K562 (cell line): ENCODE data around the gene SLC25A10. TPM values are rescaled to one million over a fixed set of nuclear protein-coding genes. Genes with fewer than 3 reads are reported as not detected.

Source experiments
- BACH1 ChIP-seq: fragments of 200-800 bp; sonication (Bioruptor generic); IDR thresholded peaks from 2 replicates; pipeline ENCODE4 v1.6.1; 2016; ENCODE audit warnings: missing genetic modification characterization, missing compliant biosample characterization
- CHD2 ChIP-seq: IDR thresholded peaks from 2 replicates; pipeline ENCODE4 v1.6.1; 2011; ENCODE audit warnings: low read depth, low read length
- E2F3 ChIP-seq: fragments of 250-450 bp; sonication (Bioruptor Pico); IDR thresholded peaks from 2 replicates; pipeline ENCODE4 v1.4.0; 2020; ENCODE audit warnings: mild to moderate bottlenecking
- EGR1 ChIP-seq: fragments of 450-650 bp; conservative IDR thresholded peaks from 2 replicates; pipeline ENCODE4 v1.6.1; 2017; ENCODE audit warnings: mild to moderate bottlenecking
- FIP1L1 ChIP-seq: fragments of 200-400 bp; formaldehyde crosslinking; IDR thresholded peaks from 2 replicates; pipeline ENCODE4 v1.6.1; 2018; ENCODE audit warnings: mild to moderate bottlenecking, low read depth, low read length; ENCODE audit not compliant: poor library complexity, severe bottlenecking
- IRF2 ChIP-seq: sonication (generic); formaldehyde crosslinking; IDR thresholded peaks from 2 replicates; pipeline ENCODE4 v1.8.1; 2022; ENCODE audit warnings: mild to moderate bottlenecking, missing genetic modification reagents
- LARP7 ChIP-seq: fragments of 450-650 bp; IDR thresholded peaks from 2 replicates; pipeline ENCODE4 v1.6.1; 2016
- MAFK ChIP-seq: IDR thresholded peaks from 2 replicates; pipeline ENCODE4 v1.6.1; 2011; ENCODE audit warnings: low read length, improper control_type of control experiment
- PTTG1 ChIP-seq: fragments of 450-650 bp; IDR thresholded peaks from 2 replicates; pipeline ENCODE4 v1.6.1; 2016; ENCODE audit warnings: low read depth, mild to moderate bottlenecking, missing genetic modification characterization, missing compliant biosample characterization
- PYGO2 ChIP-seq: fragments of 450-650 bp; IDR thresholded peaks from 2 replicates; pipeline ENCODE4 v1.6.1; 2016; ENCODE audit warnings: mild to moderate bottlenecking, missing genetic modification characterization, moderate library complexity, missing compliant biosample characterization
- SMARCA5 ChIP-seq: fragments of 450-650 bp; IDR thresholded peaks from 2 replicates; pipeline ENCODE4 v1.6.1; 2016
- SMARCB1 ChIP-seq: IDR thresholded peaks from 2 replicates; pipeline ENCODE4 v1.6.1; 2011; ENCODE audit warnings: improper control_type of control experiment, low read depth; ENCODE audit not compliant: insufficient read length
- SP2 ChIP-seq: IDR thresholded peaks from 2 replicates; pipeline ENCODE4 v1.6.1; 2011; ENCODE audit warnings: mild to moderate bottlenecking, low read depth, low read length, moderate library complexity; ENCODE audit not compliant: poor library complexity, severe bottlenecking; ENCODE audit errors: extremely low read depth
- TSC22D4 ChIP-seq: fragments of 450-650 bp; IDR thresholded peaks from 2 replicates; pipeline ENCODE4 v1.6.1; 2016; ENCODE audit warnings: missing genetic modification characterization, missing biosample characterization, control low read depth
- ZFPM2 ChIP-seq: fragments of 250-450 bp; sonication (Bioruptor Pico); IDR thresholded peaks from 2 replicates; pipeline ENCODE4 v1.5.1; 2022; ENCODE audit warnings: mild to moderate bottlenecking
- ZNF121 ChIP-seq: sonication (generic); formaldehyde crosslinking; conservative IDR thresholded peaks from 2 replicates; pipeline ENCODE4 v1.8.0; 2022; ENCODE audit warnings: missing genetic modification reagents
- polyA plus RNA-seq, 8 experiments: library from polyadenylated mRNA; depleted of rRNA in 4 of 8; stranded (reverse) in 5 of 8; unstranded in 3 of 8; fragments of >200 nt; fragmentation: Nextera tagmentation in 2 of 8; fragmentation: Illumina TruSeq in 1 of 8; extraction: Ambion mirVana in 2 of 8; extraction: Trizol in 1 of 8; gene quantifications; 2 replicates each; pipeline versions ENCODE4 v1.2.1 to v1.2.3, GENCODE V29; 2011 to 2014; ENCODE audit warnings: inconsistent platforms in 1 of 8, missing spikeins in 1 of 8
- total RNA-seq, 7 experiments: library from RNA; depleted of rRNA in 6 of 7; stranded (reverse); fragments of >200 nt in 6 of 7; fragmentation: Illumina TruSeq in 2 of 7; extraction: Trizol in 2 of 7; gene quantifications; 2 replicates each; pipeline versions ENCODE4 v1.2.1 to v1.2.3, GENCODE V29; 2011 to 2021; ENCODE audit warnings: low replicate concordance in 1 of 7
- TF ChIP-seq, protein P1 (sequence below): fragments of 450-650 bp; formaldehyde crosslinking; IDR thresholded peaks from 2 replicates; pipeline ENCODE4 v1.4.0; 2022; ENCODE audit warnings: mild to moderate bottlenecking, moderate library complexity
- TF ChIP-seq, protein P2 (sequence below): fragments of 250-450 bp; sonication (Bioruptor Pico); IDR thresholded peaks from 2 replicates; pipeline ENCODE4 v1.4.0; 2020; ENCODE audit warnings: borderline replicate concordance
- TF ChIP-seq, protein P3 (sequence below): sonication (generic); formaldehyde crosslinking; IDR thresholded peaks from 2 replicates; pipeline ENCODE4 v1.8.1; 2023; ENCODE audit warnings: mild to moderate bottlenecking, missing genetic modification reagents
- TF ChIP-seq, protein P4 (sequence below): fragments of 250-450 bp; sonication (Bioruptor Pico); IDR thresholded peaks from 2 replicates; pipeline ENCODE4 v1.8.0; 2022; ENCODE audit warnings: moderate library complexity, mild to moderate bottlenecking, inconsistent platforms
- TF ChIP-seq, protein P5 (sequence below), 2 experiments: IDR thresholded peaks; 2 replicates each; pipeline ENCODE4 v1.6.1; 2011; ENCODE audit warnings: borderline replicate concordance in 1 of 2, control low read depth in 1 of 2, low read depth in 1 of 2, low read length in 1 of 2, mild to moderate bottlenecking in 1 of 2, mixed read lengths in 1 of 2, moderate library complexity in 1 of 2; ENCODE audit not compliant: insufficient read depth in 1 of 2, insufficient read length in 1 of 2, poor library complexity in 1 of 2, severe bottlenecking in 1 of 2; ENCODE audit errors: extremely low read depth in 1 of 2

The SLC25A10 gene
- total and polyA plus RNA-seq, 9 of the 15 experiments (the other 6 are each of a cell fraction or from before 2014, with no cell fraction given): 0.10 to 85.6 (median 34.3) TPM

DNA sequence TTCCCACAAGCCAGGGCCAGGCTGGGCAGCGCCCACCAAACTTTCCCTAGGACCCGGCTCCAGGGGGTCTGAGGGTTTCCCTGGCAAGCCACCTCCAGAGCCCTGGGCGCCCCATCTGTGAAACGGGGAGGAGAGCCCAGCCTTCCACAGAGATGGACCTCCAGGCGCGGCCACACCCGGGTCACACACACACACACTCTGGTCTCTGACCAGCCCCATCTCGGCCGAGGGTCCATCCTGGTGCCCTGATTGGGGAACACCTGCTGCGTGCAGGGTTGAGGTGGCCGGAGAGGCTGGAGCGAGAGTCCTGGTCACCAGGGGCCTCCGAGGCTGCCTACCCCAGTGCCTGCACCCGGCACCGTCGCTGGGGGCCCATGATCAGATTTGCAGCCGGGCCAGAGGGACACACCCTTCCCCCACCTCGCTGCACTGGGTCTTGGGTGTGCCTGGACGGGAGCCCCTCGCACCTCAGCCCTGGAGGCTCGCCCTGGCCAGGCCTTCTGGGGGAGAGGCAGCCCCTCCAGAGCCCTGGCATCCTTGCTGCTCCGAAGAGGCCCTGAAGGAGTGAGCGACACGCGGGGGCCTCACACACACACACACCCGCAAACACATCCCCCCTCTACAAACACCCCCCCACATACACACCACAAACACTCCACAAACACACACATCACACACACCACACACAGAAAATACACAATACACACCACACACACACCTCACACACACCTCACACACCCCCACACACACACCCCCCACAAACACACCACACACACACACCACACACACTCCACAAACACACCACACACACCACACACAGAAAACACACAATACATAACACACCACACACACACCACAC lies 29.7 kb downstream of the SLC25A10 start (continued):
- TF ChIP-seq, protein P1, sequence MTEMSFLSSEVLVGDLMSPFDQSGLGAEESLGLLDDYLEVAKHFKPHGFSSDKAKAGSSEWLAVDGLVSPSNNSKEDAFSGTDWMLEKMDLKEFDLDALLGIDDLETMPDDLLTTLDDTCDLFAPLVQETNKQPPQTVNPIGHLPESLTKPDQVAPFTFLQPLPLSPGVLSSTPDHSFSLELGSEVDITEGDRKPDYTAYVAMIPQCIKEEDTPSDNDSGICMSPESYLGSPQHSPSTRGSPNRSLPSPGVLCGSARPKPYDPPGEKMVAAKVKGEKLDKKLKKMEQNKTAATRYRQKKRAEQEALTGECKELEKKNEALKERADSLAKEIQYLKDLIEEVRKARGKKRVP (CRISPR knock-in tag): no peak
- TF ChIP-seq, protein P2, sequence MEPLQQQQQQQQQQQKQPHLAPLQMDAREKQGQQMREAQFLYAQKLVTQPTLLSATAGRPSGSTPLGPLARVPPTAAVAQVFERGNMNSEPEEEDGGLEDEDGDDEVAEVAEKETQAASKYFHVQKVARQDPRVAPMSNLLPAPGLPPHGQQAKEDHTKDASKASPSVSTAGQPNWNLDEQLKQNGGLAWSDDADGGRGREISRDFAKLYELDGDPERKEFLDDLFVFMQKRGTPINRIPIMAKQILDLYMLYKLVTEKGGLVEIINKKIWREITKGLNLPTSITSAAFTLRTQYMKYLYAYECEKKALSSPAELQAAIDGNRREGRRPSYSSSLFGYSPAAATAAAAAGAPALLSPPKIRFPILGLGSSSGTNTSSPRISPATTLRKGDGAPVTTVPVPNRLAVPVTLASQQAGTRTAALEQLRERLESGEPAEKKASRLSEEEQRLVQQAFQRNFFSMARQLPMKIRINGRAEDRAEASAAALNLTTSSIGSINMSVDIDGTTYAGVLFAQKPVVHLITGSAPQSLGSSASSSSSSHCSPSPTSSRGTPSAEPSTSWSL (CRISPR knock-in tag): no peak
- no peak for TF ChIP-seq IRF2 (CRISPR knock-in tag)
- TF ChIP-seq, protein P3, sequence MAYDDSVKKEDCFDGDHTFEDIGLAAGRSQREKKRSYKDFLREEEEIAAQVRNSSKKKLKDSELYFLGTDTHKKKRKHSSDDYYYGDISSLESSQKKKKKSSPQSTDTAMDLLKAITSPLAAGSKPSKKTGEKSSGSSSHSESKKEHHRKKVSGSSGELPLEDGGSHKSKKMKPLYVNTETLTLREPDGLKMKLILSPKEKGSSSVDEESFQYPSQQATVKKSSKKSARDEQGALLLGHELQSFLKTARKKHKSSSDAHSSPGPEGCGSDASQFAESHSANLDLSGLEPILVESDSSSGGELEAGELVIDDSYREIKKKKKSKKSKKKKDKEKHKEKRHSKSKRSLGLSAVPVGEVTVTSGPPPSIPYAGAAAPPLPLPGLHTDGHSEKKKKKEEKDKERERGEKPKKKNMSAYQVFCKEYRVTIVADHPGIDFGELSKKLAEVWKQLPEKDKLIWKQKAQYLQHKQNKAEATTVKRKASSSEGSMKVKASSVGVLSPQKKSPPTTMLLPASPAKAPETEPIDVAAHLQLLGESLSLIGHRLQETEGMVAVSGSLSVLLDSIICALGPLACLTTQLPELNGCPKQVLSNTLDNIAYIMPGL (CRISPR knock-in tag): no peak
- no peak for TF ChIP-seq PTTG1
- peak; percentile 94; the same call in 1 of the 2 replicates for TF ChIP-seq LARP7
- no peak for TF ChIP-seq E2F3 (CRISPR knock-in tag)
- TF ChIP-seq MAFK: no peak
- peak; percentile 6; the same call in 1 of the 2 replicates for TF ChIP-seq ZNF121 (CRISPR knock-in tag)
- TF ChIP-seq BACH1: no peak
- no peak for TF ChIP-seq ZFPM2 (CRISPR knock-in tag)
- TF ChIP-seq, protein P4, sequence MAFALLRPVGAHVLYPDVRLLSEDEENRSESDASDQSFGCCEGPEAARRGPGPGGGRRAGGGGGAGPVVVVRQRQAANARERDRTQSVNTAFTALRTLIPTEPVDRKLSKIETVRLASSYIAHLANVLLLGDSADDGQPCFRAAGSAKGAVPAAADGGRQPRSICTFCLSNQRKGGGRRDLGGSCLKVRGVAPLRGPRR (CRISPR knock-in tag): no peak
- no peak for TF ChIP-seq PYGO2 (tag)
- no peak for TF ChIP-seq CHD2
- no peak for TF ChIP-seq SP2
- peak; percentile 32; the same call in 1 of the 2 replicates for TF ChIP-seq EGR1
- TF ChIP-seq SMARCA5: 0 out of 2 replicates have a peak, but pooled peaks have one; percentile 20
- no peak for TF ChIP-seq TSC22D4 (tag)
- TF ChIP-seq, protein P5, sequence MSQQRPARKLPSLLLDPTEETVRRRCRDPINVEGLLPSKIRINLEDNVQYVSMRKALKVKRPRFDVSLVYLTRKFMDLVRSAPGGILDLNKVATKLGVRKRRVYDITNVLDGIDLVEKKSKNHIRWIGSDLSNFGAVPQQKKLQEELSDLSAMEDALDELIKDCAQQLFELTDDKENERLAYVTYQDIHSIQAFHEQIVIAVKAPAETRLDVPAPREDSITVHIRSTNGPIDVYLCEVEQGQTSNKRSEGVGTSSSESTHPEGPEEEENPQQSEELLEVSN (IDR thresholded peaks at IDR 0.05; ENCODE audit: borderline replicate concordance in 1 of 2, extremely low read depth in 1 of 2, insufficient read depth in 1 of 2, insufficient read length in 1 of 2, low read depth in 1 of 2, low read length in 1 of 2, poor library complexity in 1 of 2, severe bottlenecking in 1 of 2): no peak
- TF ChIP-seq FIP1L1: peak; percentile 31
- no peak for TF ChIP-seq SMARCB1
